Head of caudate nucleus (tissue), 42 donors: ENCODE measurements around the gene MMP20.
A peak's percentile ranks its signal among the peaks of the same experiment; 100 is the strongest.

Source experiments
- DNase-seq, 42 donors: peaks; one replicate each; pipeline versions ENCODE4 v3.0.0 to v3.0.0-alpha.2; 2020 to 2021; ENCODE audit warnings: mixed read lengths in 7 of 42
- intact Hi-C: fragments of 100-400 bp; cut with DNase I; formaldehyde crosslinking; loops from one replicate; pipeline ENCODE4 v1.15.0; 2022

Gene MMP20

GRCh38 chr11:102626676-102627075 lies 1.5 kb upstream of the MMP20 start:
- intact Hi-C loops = no loop called here
- DNase-seq = no peak

GRCh38 chr11:102623998-102624397 lies 1.1 kb downstream of the MMP20 start:
- intact Hi-C loops = no loop called here
- no peak for DNase-seq

- DNase-seq = no peak
- intact Hi-C loops = no loop called here
Measured at GRCh38 chr11:102623128-102623527, 2.0 kb downstream of the MMP20 start.

- intact Hi-C loops = no loop called here
- no peak for DNase-seq
Measured at GRCh38 chr11:102622258-102622657, 2.9 kb downstream of the MMP20 start.

- DNase-seq = no peak
- intact Hi-C loops = no loop called here
Measured at GRCh38 chr11:102620818-102621561, 4.1 kb downstream of the MMP20 start.

GRCh38 chr11:102620179-102620578 lies 5.0 kb downstream of the MMP20 start:
- intact Hi-C loops = no loop called here

GRCh38 chr11:102617466-102618008 lies 7.6 kb downstream of the MMP20 start:
- DNase-seq = no peak
- intact Hi-C loops = no loop called here

More at GRCh38 chr11:102620179-102620578, 5.0 kb downstream of the MMP20 start:
- no peak for DNase-seq

- no peak for DNase-seq
- intact Hi-C loops = no loop called here
Measured at GRCh38 chr11:102615894-102616432, 9.2 kb downstream of the MMP20 start.

GRCh38 chr11:102615077-102615893 lies 9.8 kb downstream of the MMP20 start:
- no peak for DNase-seq
- intact Hi-C loops = no loop called here

GRCh38 chr11:102614485-102614884 lies 10.6 kb downstream of the MMP20 start:
- intact Hi-C loops = no loop called here
- no peak for DNase-seq

- no peak for DNase-seq
- intact Hi-C loops = no loop called here
Measured at GRCh38 chr11:102614031-102614430, 11.1 kb downstream of the MMP20 start.

- no peak for DNase-seq
- intact Hi-C loops = no loop called here
Measured at GRCh38 chr11:102613450-102613849, 11.7 kb downstream of the MMP20 start.

- intact Hi-C loops = no loop called here
- no peak for DNase-seq
Measured at GRCh38 chr11:102611291-102611690, 13.8 kb downstream of the MMP20 start.

- DNase-seq = no peak
- intact Hi-C loops = no loop called here
Measured at GRCh38 chr11:102610200-102610599, 14.9 kb downstream of the MMP20 start.

GRCh38 chr11:102608699-102609098 lies 16.4 kb downstream of the MMP20 start:
- DNase-seq = no peak
- intact Hi-C loops = loop anchor here (10.0 kb wide), 1 partner anchor 264 kb away; the partner anchor contains the start of gene BIRC2

- intact Hi-C loops = loop anchor here (10.0 kb wide), 1 partner anchor 260 kb away; the partner anchor contains the start of gene BIRC2
- DNase-seq = no peak
Measured at GRCh38 chr11:102604875-102605274, 20.3 kb downstream of the MMP20 start.

- DNase-seq = no peak
- intact Hi-C loops = loop anchor here (10.0 kb wide), 1 partner anchor 259 kb away; the partner anchor contains the start of gene BIRC2
Measured at GRCh38 chr11:102604011-102604410, 21.1 kb downstream of the MMP20 start.

GRCh38 chr11:102603576-102603975 lies 21.6 kb downstream of the MMP20 start:
- DNase-seq = no peak
- intact Hi-C loops = loop anchor here (10.0 kb wide), 1 partner anchor 259 kb away; the partner anchor contains the start of gene BIRC2

GRCh38 chr11:102603091-102603490 lies 22.0 kb downstream of the MMP20 start:
- DNase-seq = peak in 41 of 42 donors; percentile 23 to 89 (median 68)
- intact Hi-C loops = loop anchor here (10.0 kb wide), 1 partner anchor 258 kb away; the partner anchor contains the start of gene BIRC2
